Stromal cell of bone marrow (primary cell): ENCODE data around the gene SP6.

ENCODE experiments used
- DNase-seq: peaks from one replicate; pipeline ENCODE4 v3.0.0-alpha.2; 2012; ENCODE audit warnings: low read depth

Gene SP6

GRCh38 chr17:47850692-47851573, at the start of gene SP6:
Gene SP6 (minus strand): TSS chr17:47851163. CDS start chr17:47848429, 2,734 bp downstream.
- peak; percentile 17 for DNase-seq

DNA sequence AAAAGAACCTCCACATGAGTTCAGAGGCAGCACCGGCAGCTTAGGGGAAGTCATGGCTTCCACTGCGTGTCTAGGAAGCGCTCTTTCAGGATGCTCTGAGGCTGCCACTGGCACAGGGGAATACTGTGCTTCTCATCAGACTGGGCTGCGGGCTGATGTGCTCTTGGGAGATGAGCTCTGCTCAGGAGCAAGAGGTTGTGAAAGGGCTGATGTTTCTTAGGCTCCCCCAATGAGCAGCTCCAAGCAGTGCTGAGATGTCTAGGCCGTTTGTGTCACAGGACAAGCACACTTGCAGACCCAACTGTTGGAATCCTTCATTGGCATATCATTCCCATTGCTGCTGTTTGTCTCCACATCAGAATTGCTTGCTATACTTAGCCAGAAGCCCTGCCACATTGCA, 48.7 kb upstream of the SP6 start:
- DNase-seq, result no peak

DNA sequence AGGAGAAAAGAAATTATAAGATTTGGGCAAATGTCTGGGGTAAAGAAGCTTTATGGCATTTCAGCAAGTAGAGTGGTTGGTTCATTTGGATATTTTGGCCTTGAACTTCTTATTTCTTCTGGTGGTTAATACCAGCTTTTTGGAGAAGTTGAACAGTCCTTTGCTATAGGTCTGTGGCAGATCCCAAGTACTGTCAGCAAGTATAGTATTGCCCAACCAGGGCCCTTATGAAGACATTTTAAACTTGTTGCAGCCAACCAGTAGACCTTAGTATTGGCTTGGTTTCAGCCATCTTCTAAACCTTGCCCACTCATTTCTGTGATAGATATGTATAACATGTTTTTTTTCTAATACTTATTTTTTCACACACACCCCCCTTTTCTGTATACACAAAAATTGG, 47.3 kb upstream of the SP6 start:
- no peak for DNase-seq

DNA sequence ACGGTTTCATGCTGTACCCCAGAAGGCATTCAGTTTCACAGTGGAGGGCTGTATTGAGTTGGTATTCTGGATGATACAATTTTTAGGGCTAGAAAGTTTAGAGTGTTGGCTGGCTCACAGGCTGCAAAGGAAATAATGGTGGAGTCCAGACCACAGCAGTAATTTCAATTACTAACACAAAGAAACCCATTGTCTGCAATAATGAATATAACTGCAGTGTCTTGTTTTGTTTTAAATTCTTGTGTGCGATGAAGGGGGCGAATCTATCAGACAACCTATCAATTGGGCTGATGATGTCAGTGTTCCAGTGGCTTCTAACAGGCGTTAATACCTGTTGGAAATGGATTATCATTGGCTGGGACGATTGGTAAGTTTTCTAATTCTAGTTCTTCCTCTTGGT, 46.6 kb upstream of the SP6 start:
- DNase-seq, result no peak

GRCh38 chr17:47896672-47897490, 45.9 kb upstream of the SP6 start:
- no peak for DNase-seq

- peak; percentile 100 for DNase-seq
These were observed 45.1 kb upstream of the SP6 start, which contains the start of gene SP2 for GRCh38 chr17:47895856-47896671. Gene SP2 (plus strand): TSS chr17:47896236. CDS start chr17:47896287, 51 bp downstream.

GRCh38 chr17:47895347-47895855, 44.4 kb upstream of the SP6 start:
- no peak for DNase-seq

GRCh38 chr17:47894498-47895346, 43.8 kb upstream of the SP6 start:
- DNase-seq, result no peak

DNA sequence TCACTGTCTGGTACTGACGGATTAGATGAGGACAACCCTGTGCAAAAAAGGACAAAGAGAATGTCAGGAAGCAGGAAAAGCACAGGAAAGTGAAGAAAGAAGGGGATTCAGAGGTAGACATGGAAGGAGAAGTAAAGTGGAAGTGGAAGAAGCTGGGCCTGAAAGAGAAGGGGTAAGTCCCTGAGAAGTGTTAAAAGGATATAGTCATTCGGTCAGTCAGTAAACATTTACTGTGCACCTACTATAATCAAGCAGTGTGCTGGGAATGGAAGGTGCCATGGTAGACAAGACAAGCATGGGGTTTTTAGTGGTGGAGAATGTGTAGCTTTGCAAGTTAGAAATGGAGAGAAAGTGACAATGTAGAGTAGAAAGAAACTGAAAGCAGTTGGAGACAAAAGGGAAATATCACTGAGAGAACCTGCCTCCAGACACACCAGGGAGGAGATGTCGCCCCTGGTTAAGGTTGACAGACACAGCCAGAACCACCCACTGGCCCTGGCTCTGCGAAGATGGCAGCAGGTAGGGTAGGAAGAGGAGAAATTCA, 40.7 kb upstream of the SP6 start:
- no peak for DNase-seq

- DNase-seq, result no peak
These were observed 39.0 kb upstream of the SP6 start for GRCh38 chr17:47889734-47890529.

DNA sequence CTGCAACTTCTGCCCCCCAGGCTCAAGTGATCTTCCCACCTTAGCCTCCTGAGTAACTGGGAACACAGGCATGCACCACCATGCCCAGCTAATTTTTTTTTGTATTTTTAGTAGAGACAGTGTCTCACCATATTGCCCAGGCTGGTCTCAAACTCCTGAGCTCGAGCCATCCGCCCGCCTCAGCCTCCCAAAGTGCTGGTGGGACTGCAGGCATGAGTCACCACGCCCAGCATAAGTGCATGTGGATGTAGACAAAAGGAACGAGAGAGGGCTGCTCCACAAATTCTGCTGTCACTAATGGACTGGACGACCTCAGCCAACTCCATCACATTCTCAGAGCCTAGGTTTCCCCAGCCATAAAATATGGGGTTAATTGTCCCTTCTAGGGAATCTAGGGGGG, 37.3 kb upstream of the SP6 start:
- DNase-seq, result no peak

DNA sequence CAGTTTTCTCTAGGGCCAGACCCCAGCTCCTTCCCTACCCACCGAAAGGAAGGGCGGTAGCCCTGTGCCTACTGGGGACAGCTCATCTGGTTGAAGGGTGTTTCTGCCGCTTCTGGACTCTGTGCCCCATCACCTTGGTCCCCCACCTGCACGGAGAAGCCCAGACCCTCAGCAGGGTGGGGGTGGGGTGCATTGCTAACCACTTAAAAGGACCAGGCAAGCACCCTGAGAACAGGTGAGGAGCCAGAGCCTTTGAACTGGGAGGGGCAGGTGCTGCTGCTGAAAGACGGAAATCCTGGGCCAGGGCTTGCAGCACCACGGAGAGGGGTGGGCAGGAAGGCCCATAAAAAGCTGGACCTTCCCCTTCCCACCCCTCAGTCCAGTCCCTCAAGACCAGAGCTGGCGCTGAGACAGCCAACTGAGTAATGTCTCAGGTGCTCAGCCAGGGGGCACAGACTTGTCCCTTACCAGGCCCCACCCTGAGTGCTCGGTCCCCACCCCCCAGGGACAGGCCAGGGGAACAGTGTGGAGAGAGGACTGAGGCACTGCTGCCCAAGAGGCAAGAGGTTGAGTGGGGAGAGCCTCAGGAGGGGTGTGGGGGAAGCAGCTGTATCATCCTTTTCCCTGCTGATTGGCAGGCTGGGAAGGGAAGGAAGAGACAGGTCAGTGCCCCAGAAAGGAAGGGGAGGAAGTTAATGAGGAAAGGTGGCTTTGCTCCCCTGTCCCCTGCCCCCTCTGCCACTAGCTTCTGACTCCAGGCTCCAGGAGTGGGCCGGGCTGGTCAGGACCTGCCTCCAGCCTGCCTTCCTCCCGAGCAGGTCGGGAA, 34.2 kb upstream of the SP6 start:
- DNase-seq, result no peak

DNA sequence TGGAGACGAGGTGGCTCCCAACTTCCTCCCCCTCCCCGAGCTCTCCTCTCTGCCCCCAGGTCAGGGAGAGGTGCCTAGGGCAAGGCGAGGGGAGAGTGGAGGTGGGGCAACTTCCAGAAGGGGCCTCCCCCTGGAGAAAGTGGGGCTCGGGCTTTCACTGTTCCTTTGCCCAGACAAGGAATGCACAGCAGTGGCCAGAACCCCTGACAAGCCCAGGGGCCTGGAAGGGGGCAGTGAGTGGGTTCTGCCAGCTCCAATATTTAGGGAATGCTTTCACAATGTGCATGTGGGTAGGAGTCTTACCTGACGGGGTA, 33.4 kb upstream of the SP6 start:
- DNase-seq, result no peak

DNA sequence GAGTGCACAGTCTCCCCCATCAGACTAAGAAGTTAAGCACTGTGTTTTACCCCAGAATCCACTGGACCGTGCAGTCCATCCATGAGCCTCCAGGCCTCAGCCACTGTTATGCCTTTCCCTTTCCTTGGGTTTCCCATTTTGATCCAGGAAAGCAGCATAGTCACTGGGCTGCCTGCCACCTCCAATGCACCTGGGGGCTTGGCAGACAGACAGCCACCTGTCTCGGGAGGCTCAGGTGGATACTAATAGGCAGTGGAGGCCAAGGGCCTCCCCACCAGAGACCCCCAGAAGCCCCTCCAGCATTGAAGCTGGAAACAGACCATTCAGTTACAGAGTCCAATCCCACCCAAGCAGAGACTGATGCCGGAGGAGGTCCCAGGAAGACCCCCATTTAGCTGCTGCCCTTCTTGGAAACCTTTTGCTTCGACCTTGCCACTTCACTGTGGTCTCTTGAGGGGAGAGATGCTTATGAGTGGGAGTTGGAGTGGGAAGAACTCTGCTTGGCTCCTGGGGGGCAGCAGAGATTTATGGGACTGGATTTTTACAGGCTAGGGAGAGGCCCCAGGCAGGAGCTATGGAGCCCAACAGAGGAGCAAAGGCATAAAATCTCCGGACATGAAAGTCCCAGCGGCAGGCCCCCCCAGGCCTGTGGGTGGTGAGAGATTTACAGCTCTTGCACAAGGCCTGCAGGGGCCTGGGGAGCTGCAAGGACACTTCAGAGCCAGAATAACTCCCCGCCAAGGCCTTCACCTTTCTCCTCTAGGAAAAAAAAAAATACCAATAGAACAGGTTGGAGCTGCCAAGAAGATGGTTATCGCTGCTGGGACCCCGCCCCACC, 32.8 kb upstream of the SP6 start:
- no peak for DNase-seq

- DNase-seq, result no peak
These were observed 32.0 kb upstream of the SP6 start for GRCh38 chr17:47882695-47883588.

GRCh38 chr17:47882247-47882646, 31.3 kb upstream of the SP6 start:
- peak; percentile 76 for DNase-seq

DNA sequence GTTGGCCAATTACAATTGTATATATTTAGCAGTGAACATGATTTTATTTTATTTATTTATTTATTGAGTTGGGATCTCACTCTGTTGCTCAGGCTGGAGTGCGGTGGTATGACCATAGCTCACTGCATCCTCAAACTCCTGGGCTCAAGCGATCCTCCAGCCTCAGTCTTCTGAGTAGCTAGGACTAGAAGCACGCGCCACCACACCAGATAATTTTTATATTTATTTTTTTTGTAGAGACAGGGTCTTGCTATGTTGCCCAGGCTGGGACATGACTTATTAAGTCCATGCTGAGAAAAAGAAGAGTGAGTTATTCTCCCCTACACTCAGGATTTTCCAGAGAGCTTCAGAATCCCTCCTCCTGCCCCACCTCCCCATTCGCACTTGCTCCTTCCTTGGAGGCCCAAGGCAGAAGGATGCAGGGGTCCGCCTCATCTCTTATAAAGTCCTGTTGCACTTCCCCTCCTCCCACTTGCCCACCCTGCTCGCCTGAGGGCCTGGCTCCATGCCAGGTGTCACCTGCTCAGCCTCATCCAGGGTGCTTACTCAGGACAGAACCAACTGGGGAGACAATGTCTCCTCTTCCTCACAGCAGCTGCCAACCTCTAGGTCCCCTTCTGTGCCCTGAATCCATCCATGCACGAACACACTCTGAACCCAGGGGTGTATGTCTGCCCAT, 29.0 kb upstream of the SP6 start:
- DNase-seq, result no peak
